ENCODE data around the gene PANK1. TPM values are rescaled to one million over a fixed set of nuclear protein-coding genes. Genes with fewer than 3 reads are reported as not detected.

Gene PANK1
- total RNA-seq, 3 donors from 2014 or later = 23.2 to 67.4 (median 24.1) TPM

DNA sequence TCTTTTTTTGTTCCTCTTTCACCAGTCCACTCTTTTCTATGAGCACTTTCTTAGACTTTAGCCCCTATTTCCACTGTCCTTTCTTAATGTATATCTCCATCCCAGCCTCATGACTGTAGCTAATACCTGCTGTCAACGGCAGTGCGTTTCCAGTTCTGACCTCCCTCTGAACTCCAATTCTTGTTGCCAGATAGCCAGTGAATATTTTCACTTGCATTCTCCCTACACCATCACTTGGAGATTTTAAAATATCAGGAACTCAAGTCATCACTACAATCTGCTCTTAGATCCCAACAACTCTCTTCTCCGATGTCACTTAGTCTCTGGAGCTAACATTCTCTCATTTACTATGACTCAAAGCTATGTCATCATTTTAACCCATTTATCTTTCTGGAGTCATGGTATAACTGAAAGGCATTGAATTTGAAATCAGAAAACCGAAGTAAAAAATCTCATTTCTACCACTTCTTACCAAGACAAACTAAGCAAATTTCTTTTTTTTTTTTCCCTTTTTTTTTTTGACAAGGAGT is 104.6 kb downstream of the PANK1 start:
- TF ChIP-seq, protein P1, sequence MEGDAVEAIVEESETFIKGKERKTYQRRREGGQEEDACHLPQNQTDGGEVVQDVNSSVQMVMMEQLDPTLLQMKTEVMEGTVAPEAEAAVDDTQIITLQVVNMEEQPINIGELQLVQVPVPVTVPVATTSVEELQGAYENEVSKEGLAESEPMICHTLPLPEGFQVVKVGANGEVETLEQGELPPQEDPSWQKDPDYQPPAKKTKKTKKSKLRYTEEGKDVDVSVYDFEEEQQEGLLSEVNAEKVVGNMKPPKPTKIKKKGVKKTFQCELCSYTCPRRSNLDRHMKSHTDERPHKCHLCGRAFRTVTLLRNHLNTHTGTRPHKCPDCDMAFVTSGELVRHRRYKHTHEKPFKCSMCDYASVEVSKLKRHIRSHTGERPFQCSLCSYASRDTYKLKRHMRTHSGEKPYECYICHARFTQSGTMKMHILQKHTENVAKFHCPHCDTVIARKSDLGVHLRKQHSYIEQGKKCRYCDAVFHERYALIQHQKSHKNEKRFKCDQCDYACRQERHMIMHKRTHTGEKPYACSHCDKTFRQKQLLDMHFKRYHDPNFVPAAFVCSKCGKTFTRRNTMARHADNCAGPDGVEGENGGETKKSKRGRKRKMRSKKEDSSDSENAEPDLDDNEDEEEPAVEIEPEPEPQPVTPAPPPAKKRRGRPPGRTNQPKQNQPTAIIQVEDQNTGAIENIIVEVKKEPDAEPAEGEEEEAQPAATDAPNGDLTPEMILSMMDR (IDR thresholded peaks at IDR 0.05) = no peak
- DNase-seq (no peak), ATAC-seq (no peak)
- H3K4me1 ChIP-seq (ENCODE audit: low read depth) = peaks cover 3% of the 10 kb centered on the region
- intact Hi-C loops (cut with DNase I, micrococcal nuclease) = no loop called here
- no peaks in the 10 kb centered on the region for H3K36me3 ChIP-seq (ENCODE audit: low read depth)
- H3K9me3 ChIP-seq = no peaks in the 10 kb centered on the region
- H3K4me3 ChIP-seq = no peak overlapping the region

DNA sequence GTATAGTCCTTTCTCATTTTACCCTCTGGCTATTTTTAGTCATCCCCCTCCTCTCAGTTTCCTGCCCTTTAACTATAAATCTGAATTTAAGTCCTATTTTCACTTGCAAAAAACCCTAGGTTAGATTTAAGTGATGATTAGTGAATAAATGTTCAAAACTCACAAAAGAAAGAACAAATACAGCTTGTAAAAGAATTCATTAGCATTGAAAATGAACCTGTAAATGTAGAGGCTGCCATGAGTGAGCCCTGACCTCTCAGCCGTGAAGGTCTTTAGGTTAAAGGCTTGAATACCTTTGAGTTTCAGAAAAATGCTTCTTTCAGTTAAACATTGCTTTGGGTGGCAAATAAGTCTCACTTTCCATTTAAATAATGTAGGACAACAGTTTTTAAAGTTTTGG is 107.7 kb downstream of the PANK1 start:
- intact Hi-C loops (cut with DNase I, micrococcal nuclease) = no loop called here
- Histone ChIP-seq H3K9me3 (no peaks in the 10 kb centered on the region), H3K36me3 (ENCODE audit: low read depth) (no peaks in the 10 kb centered on the region), H3K4me1 (ENCODE audit: low read depth) (peaks cover 8% of the 10 kb centered on the region), H3K4me3 (no peak overlapping the region)
- ATAC-seq (no peak), DNase-seq (no peak)
- TF ChIP-seq, protein P1 (IDR thresholded peaks at IDR 0.05) = no peak

GRCh38 chr10:89536013-89536354 is 109.1 kb downstream of the PANK1 start:
- intact Hi-C loops (cut with DNase I, micrococcal nuclease) = no loop called here
- ATAC-seq (no peak), DNase-seq (no peak)
- Histone ChIP-seq H3K36me3 (ENCODE audit: low read depth) (no peaks in the 10 kb centered on the region), H3K4me1 (ENCODE audit: low read depth) (peaks cover 8% of the 10 kb centered on the region), H3K4me3 (no peak overlapping the region), H3K9me3 (no peaks in the 10 kb centered on the region)
- TF ChIP-seq, protein P1 (IDR thresholded peaks at IDR 0.05) = no peak

GRCh38 chr10:89535171-89536012 is 109.7 kb downstream of the PANK1 start, which contains the start of gene SLC16A12:
SLC16A12 (minus strand) TSS chr10:89535594; CDS start chr10:89462578, 73,016 bp downstream.
- peaks cover 8% of the 10 kb centered on the region for H3K4me1 ChIP-seq (ENCODE audit: low read depth)
- intact Hi-C loops (cut with DNase I, micrococcal nuclease) = no loop called here
- H3K9me3 ChIP-seq = no peaks in the 10 kb centered on the region
- ATAC-seq = peak; percentile 35
- no peak for DNase-seq
- H3K36me3 ChIP-seq (ENCODE audit: low read depth) = no peaks in the 10 kb centered on the region
- TF ChIP-seq, protein P1 (IDR thresholded peaks at IDR 0.05) = no peak
- no peak within 1 kb of the TSS for H3K4me3 ChIP-seq

GRCh38 chr10:89534826-89535166 is 110.2 kb downstream of the PANK1 start:
- ATAC-seq (no peak), DNase-seq (no peak)
- H3K4me3 ChIP-seq = no peak overlapping the region
- TF ChIP-seq, protein P1 (IDR thresholded peaks at IDR 0.05) = no peak
- intact Hi-C loops (cut with DNase I, micrococcal nuclease) = no loop called here
- H3K4me1 ChIP-seq (ENCODE audit: low read depth) = peaks cover 8% of the 10 kb centered on the region
- no peaks in the 10 kb centered on the region for H3K36me3 ChIP-seq (ENCODE audit: low read depth)
- no peaks in the 10 kb centered on the region for H3K9me3 ChIP-seq

Small RNA genes lying within 50 kb of the gene (microRNA-seq; reads per million reads assigned to microRNA genes)
- gene MIR107 = 443 reads per million, percentile 77 among the genes with 10 or more reads in this experiment

Other genes starting within 250 kb of the PANK1 start
- gene IFIT5, start 230.7 kb downstream of the PANK1 start, total RNA-seq = 10 to 100 TPM in 2 of 3 donors, 1 to 10 TPM in 1; 9.8 to 19.1 (median 12.9) TPM
- gene SLC16A12, start 109.6 kb downstream of the PANK1 start, total RNA-seq = under 1 TPM; 0.12 to 0.47 (median 0.23) TPM
- gene KIF20B, start 56.3 kb upstream of the PANK1 start, total RNA-seq = 10 to 100 TPM in 1 of 3 donors, 1 to 10 TPM in 2; 6.0 to 16.8 (median 7.5) TPM